Smooth muscle cell (in vitro differentiated cells): ENCODE measurements around the gene MMP23B. TPM values are rescaled to one million over a fixed set of nuclear protein-coding genes. Genes with fewer than 3 reads are reported as not detected.

Source experiments
- DNase-seq: peaks from one replicate; lab custom pipeline; 2025; ENCODE audit not compliant: unreplicated experiment; lab: John Stamatoyannopoulos, UW
- H2AFZ ChIP-seq: fragments of 200-600 bp; sonication (generic); 2 replicates; pipeline ENCODE4 v1.6.0; 2016; ENCODE audit warnings: antibody characterized with exemption, low read depth, mild to moderate bottlenecking
- H3F3A ChIP-seq: fragments of 200-600 bp; sonication (generic); 2 replicates; pipeline ENCODE4 v1.6.0; 2017; ENCODE audit warnings: antibody characterized with exemption, low read depth
- H3K27ac ChIP-seq: fragments of 200-600 bp; sonication (generic); 2 replicates; pipeline ENCODE4 v1.5.1; 2016; ENCODE audit warnings: low read depth, mild to moderate bottlenecking
- H3K27me3 ChIP-seq: fragments of 200-600 bp; sonication (generic); 2 replicates; pipeline ENCODE4 v1.6.1; 2016; ENCODE audit warnings: low read depth, mild to moderate bottlenecking
- H3K36me3 ChIP-seq: fragments of 200-600 bp; sonication (generic); 2 replicates; pipeline ENCODE4 v1.5.1; 2016; ENCODE audit warnings: low read depth
- H3K4me1 ChIP-seq: fragments of 200-600 bp; sonication (generic); 2 replicates; pipeline ENCODE4 v1.5.1; 2016; ENCODE audit warnings: low read depth
- H3K4me2 ChIP-seq: fragments of 200-600 bp; sonication (generic); 2 replicates; pipeline ENCODE4 v1.6.0; 2016; ENCODE audit warnings: mild to moderate bottlenecking
- H3K4me3 ChIP-seq: fragments of 200-600 bp; sonication (generic); 2 replicates; pipeline ENCODE4 v1.5.1; 2016; ENCODE audit warnings: mild to moderate bottlenecking
- H3K79me2 ChIP-seq: fragments of 200-600 bp; sonication (generic); 2 replicates; pipeline ENCODE4 v1.6.0; 2016; ENCODE audit warnings: low read depth, mild to moderate bottlenecking
- H3K9ac ChIP-seq: fragments of 200-600 bp; sonication (generic); 2 replicates; pipeline ENCODE4 v1.6.0; 2016; ENCODE audit warnings: low read depth
- H3K9me3 ChIP-seq: fragments of 200-600 bp; sonication (generic); replicated peaks from 2 replicates; pipeline ENCODE4 v1.5.1; 2016; ENCODE audit warnings: low read depth
- H4K20me1 ChIP-seq: fragments of 200-600 bp; sonication (generic); 2 replicates; pipeline ENCODE4 v1.6.0; 2016; ENCODE audit warnings: low read depth
- CTCF ChIP-seq: fragments of 200-600 bp; sonication (generic); IDR thresholded peaks from 2 replicates; pipeline ENCODE4 v1.5.1; 2017; ENCODE audit warnings: borderline replicate concordance, mild to moderate bottlenecking, antibody characterized with exemption; ENCODE audit not compliant: insufficient read depth, poor library complexity, severe bottlenecking
- WGBS: methylation state at CpG from one replicate; pipeline ENCODE4 v1.1.7; 2016; ENCODE audit warnings: low lambda C conversion rate; 5-methylcytosine and 5-hydroxymethylcytosine counted together
- polyA plus RNA-seq: library from polyadenylated mRNA; unstranded; fragments of >200 nt; fragmentation: Nextera tagmentation; extraction: Ambion mirVana; gene quantifications from 2 replicates; pipeline ENCODE4 v1.2.1, GENCODE V29; 2016
- total RNA-seq: library from RNA; depleted of rRNA; stranded (reverse); fragments of >200 nt; gene quantifications from 2 replicates; pipeline ENCODE4 v1.2.3, GENCODE V29; 2014

Gene MMP23B
- total and polyA plus RNA-seq, 2 experiments from 2014 or later: 81.7 to 218 TPM

DNA sequence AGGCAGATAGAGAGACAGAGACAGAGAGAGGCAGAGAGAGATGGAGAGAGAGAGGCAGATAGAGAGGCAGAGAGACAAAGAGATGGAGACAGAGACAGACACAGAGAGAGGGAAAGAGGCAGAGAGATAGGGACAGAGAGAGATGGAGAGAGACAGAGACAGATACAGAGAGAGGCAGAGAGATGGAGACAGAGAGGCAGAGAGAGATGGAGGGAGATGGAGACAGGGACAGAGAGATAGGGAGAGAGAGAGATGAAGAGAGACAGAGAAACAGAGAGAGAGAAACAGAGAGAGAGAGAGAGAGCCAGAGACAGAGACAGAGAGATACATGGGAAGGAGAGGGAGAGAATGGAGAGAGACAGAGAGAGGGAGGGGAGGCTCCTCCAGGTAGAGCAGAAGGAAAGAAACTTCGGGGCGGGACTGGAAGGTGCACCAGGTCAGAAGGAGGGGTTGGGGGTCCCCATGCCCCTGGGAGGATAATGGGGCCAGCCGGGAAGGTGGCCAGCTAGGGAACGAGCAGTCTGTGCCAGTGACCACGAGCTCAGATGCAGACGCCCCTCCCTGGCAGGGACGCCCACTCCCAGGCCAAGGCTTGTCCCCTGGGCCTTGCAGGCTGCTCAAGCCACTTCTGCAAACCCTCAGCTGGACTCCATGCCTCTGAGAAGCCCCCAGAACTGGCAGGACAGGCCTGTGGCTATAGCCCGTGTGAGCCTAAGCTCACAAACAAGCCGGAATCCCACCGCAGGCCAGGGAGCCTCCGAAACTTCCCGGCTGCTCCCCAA, 35.3 kb upstream of the MMP23B start:
- H3K36me3 ChIP-seq: no peaks in the 10 kb centered on the region
- no peaks in the 10 kb centered on the region for H3F3A ChIP-seq
- H3K27me3 ChIP-seq: peaks cover 53% of the 10 kb centered on the region
- H2AFZ ChIP-seq: no peak overlapping the region
- H3K4me2 ChIP-seq: no peak overlapping the region
- H3K9me3 ChIP-seq: no peaks in the 10 kb centered on the region
- no peaks in the 10 kb centered on the region for H4K20me1 ChIP-seq
- H3K4me3 ChIP-seq: no peak overlapping the region
- 71% methylated on average over 10 of the region's 12 CpGs for WGBS
- no peak overlapping the region for H3K27ac ChIP-seq
- H3K4me1 ChIP-seq: no peaks in the 10 kb centered on the region
- H3K79me2 ChIP-seq: no peaks in the 10 kb centered on the region
- no peak for DNase-seq
- H3K9ac ChIP-seq: no peak overlapping the region
- no peak for TF ChIP-seq CTCF

DNA sequence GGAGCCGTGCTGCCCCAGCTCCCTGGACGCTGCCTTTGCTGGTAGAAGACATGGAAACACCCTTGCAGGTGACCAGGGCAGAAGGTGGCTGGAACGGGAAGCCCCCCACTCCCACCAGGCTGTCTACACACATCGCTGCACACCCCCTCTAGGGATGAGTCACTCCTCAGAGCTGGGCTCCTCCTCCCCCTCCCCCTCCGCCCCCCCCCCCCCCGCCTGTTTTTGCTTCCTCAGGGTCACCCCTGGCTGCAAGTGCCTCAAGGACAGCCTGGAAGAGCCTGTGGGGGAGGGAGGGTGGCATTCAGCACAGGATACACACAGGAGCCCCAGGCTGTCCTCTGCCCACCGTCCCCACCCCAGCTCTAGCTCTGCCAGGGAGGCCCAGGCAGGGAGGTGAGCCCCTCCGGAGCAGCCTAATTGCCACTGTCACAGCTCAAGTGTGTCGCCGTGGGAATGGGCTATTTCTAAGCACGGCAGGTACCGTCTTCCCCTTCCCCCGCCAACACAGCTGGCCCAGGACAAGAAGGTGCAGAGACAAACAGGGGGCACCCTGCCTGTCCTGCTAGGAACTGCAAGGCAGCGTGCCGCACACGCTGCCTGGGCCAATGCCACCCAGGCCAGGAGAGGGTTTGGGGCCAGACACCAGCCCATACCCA, 34.6 kb upstream of the MMP23B start:
- Histone ChIP-seq H2AFZ (no peak overlapping the region), H3K9ac (no peak overlapping the region), H3K9me3 (no peaks in the 10 kb centered on the region), H3K27ac (no peak overlapping the region), H3F3A (no peaks in the 10 kb centered on the region), H4K20me1 (no peaks in the 10 kb centered on the region), H3K4me3 (no peak overlapping the region), H3K36me3 (no peaks in the 10 kb centered on the region), H3K79me2 (no peaks in the 10 kb centered on the region), H3K4me2 (no peak overlapping the region), H3K4me1 (no peaks in the 10 kb centered on the region), H3K27me3 (peaks cover 53% of the 10 kb centered on the region)
- DNase-seq: no peak
- TF ChIP-seq CTCF: peak; percentile 20
- 35% methylated on average over 14 of the region's 16 CpGs for WGBS

DNA sequence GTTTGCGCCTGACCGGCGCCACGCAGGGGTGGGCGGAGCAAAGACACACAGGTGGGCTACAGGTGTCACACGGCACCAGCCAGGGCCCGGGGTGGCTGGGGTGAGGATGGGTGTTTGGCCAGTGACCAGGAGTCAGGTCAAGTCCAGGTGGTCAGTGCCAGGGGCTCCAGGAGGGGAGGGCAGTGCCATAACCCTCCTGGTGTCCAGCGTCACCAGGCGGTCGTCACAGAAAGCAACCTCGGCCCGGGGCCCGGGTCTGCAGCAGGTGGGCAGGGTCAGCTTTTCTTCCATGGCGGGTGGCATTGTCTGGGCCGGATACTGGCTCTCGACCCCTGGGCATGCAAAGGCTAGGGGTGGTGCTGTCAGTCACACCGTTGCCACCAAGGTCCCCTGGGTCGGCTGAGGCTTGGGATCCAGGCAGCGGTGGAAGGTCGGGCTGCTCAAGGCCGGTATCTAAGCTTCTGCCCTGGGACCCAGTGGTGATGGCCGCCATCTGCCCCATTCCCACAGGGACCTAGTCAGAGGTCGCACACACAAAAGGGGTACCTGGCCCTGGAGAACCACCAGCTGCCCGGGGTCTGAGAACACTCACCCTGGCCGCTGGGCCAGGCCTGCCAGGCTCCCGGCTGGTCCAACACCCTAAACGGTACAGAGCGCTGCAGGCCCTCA, 33.8 kb upstream of the MMP23B start:
- H3K27ac ChIP-seq: no peak overlapping the region
- H3F3A ChIP-seq: no peaks in the 10 kb centered on the region
- no peaks in the 10 kb centered on the region for H3K79me2 ChIP-seq
- H2AFZ ChIP-seq: no peak overlapping the region
- H3K36me3 ChIP-seq: no peaks in the 10 kb centered on the region
- H3K4me3 ChIP-seq: no peak overlapping the region
- no peaks in the 10 kb centered on the region for H3K9me3 ChIP-seq
- H3K9ac ChIP-seq: no peak overlapping the region
- H3K4me1 ChIP-seq: no peaks in the 10 kb centered on the region
- 93% methylated on average over 28 of the region's 28 CpGs for WGBS
- TF ChIP-seq CTCF: no peak
- DNase-seq: no peak
- no peak overlapping the region for H3K4me2 ChIP-seq
- H4K20me1 ChIP-seq: no peaks in the 10 kb centered on the region
- peaks cover 53% of the 10 kb centered on the region for H3K27me3 ChIP-seq
